Activated CD4-positive, CD25-positive, alpha-beta regulatory T cell (primary cell): ENCODE results near the gene NSUN7.

ENCODE experiments used
- DNase-seq, 4 experiments: peaks; one replicate each; lab custom pipeline; 2025; lab: John Stamatoyannopoulos, UW

NSUN7 gene

GRCh38 chr4:40848940-40849339 is 99.2 kb downstream of the NSUN7 start:
- DNase-seq = no peak

DNA sequence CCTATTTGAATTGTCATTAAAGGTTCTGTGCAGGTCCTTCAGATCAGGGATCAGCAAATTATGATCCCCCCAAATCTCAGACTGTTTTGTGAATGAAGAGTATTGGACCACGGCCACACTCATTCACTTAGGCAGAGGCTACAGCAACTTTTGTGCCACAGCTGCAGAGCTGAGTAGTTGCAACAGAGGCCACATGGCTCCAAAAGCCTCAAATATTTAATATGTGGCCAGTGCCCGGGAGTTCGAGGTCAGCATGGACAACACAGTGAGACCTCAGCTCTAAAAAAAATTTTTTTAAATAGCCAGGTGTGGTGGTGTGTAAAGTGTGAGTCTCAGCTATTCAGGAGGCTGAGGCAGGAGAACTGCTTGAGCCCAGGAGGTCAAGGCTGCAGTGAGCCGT is 100.7 kb downstream of the NSUN7 start:
- no peak for DNase-seq

DNA sequence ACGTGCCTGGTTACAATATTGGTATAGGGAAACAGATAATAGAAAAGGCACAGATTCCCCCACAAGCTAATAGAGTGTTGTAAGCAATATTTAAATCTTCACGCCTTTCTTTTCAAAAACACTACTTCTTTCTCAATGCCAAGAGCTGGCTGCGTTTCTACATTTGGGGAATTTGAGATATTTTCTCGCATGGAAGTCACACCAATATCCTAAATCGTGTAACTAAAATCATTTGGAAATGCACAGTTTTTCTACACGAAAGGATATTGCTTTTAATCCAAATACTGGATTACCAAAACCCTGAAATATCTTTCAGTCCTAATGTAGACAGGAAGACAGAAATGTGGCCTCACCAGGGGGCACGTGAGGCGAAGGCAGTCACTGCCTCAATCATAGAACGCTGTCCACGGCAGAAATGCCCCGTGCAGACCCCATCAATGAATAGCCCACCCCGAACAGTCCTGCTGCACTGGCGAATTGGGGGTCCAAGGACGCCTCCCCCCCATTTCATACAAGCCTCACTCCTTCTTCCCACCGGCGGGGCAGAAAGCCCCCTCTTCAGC is 106.6 kb downstream of the NSUN7 start:
- no peak for DNase-seq

DNA sequence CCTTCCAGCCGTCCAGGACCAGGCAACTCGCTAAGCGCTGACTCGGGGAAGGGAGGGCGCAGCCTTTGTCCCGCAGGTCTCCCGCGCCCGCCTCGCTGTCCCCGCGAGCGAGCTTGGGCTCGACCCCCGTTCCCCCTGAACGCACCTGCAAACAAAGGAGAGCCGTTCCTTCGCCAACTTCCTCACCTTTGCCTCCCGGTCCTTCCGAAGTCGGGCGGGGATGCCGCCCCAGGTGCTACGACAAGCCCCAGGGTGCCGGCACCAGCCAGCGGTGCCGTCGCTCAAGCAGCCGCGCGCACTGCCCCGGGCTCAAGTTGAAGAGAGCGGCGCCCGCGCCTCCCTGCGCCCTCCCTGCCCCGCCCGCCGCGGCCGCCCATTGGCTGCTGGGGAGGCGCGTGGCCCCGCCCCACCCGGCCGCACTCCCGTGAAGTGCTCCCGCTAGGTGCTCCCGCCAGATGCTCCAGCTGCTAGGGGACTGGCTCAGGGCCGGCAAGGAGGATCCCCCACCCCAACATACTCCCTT is 107.1 kb downstream of the NSUN7 start:
- peak; percentile 9 to 19 (median 16) for DNase-seq

DNA sequence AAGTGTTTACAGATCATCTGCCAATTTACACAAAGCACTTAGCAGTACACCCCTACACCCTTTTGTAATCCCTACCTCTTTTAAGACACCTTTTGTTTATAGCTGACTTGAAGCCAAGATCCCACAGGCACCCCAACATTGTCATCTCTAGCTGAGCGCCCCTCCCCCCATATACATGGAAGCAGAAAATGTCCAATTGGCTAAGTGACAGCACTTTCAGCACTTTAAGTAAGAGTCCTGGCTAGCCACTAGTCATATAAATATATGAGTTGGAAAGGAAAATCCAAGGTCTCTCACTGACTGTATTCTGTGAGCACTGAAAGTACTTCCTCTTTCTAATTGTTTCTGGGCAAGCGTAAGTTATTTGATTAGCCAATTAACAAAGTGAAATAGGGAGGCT is 108.2 kb downstream of the NSUN7 start:
- DNase-seq = no peak

- DNase-seq = no peak
Observed at GRCh38 chr4:40858962-40859361, 109.2 kb downstream of the NSUN7 start.
